GM23338 (cell line): ENCODE data around the gene PALMD.

Source experiments
- CREB1 ChIP-seq: fragments of 250-450 bp; sonication (Bioruptor Pico); IDR thresholded peaks from 2 replicates; pipeline ENCODE4 v1.5.0; 2020; ENCODE audit warnings: low read depth, mild to moderate bottlenecking, moderate library complexity
- EZH2 ChIP-seq: fragments of 200-600 bp; sonication (generic); IDR thresholded peaks from one replicate; pipeline ENCODE4 v1.8.0; 2017; ENCODE audit warnings: antibody characterized with exemption, mild to moderate bottlenecking, low read depth; ENCODE audit not compliant: unreplicated experiment
- EZH2phosphoT487 ChIP-seq: fragments of 200-600 bp; sonication (generic); IDR thresholded peaks from one replicate; pipeline ENCODE4 v1.8.1; 2018; ENCODE audit warnings: antibody characterized with exemption; ENCODE audit not compliant: unreplicated experiment
- TF ChIP-seq, protein P1 (sequence below), 2 experiments: fragments of 200-600 bp in 1 of 2; sonication (generic) in 1 of 2; conservative IDR thresholded peaks; 2 replicates each; pipeline versions ENCODE4 v1.5.1 to v1.6.1; 2016 to 2017; ENCODE audit warnings: antibody characterized with exemption in 2 of 2, low read depth in 2 of 2, mild to moderate bottlenecking in 2 of 2, moderate library complexity in 1 of 2
- TF ChIP-seq, protein P2 (sequence below): fragments of 250-450 bp; sonication (Bioruptor Pico); IDR thresholded peaks from 2 replicates; pipeline ENCODE4 v1.5.0; 2020; ENCODE audit warnings: mild to moderate bottlenecking, moderate library complexity
- TF ChIP-seq, protein P3 (sequence below): IDR thresholded peaks from 2 replicates; pipeline ENCODE4 v1.6.1; 2016; ENCODE audit warnings: antibody characterized with exemption

DNA sequence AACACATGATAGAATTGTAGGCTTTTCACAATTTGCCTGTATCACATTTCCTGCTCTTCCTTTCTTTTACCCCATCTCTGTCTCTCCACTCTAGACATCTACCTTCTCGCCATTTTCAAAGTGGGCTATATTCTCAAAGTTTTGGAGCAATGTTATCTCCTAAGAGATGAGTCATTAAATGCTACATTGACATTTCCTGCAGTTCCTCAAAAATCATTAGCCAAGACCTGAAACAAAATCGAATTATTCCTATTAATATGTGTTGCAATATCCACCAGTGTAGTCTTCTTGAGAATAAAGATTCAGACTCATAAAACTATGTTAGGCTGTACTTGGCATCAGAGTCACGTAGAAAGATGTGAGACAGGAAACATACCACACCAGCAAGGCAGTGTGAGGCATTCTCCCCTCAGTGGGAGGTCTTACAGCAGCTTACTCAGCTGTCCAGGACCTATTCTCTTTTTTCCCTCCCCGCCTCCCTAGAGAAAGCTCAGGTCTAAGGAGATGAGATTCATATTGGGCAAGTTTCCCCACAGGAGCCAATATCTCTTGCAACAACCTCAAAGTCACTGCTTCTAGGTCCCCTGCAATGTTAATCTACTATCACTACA, 81.8 kb downstream of the PALMD start:
- TF ChIP-seq, protein P1, sequence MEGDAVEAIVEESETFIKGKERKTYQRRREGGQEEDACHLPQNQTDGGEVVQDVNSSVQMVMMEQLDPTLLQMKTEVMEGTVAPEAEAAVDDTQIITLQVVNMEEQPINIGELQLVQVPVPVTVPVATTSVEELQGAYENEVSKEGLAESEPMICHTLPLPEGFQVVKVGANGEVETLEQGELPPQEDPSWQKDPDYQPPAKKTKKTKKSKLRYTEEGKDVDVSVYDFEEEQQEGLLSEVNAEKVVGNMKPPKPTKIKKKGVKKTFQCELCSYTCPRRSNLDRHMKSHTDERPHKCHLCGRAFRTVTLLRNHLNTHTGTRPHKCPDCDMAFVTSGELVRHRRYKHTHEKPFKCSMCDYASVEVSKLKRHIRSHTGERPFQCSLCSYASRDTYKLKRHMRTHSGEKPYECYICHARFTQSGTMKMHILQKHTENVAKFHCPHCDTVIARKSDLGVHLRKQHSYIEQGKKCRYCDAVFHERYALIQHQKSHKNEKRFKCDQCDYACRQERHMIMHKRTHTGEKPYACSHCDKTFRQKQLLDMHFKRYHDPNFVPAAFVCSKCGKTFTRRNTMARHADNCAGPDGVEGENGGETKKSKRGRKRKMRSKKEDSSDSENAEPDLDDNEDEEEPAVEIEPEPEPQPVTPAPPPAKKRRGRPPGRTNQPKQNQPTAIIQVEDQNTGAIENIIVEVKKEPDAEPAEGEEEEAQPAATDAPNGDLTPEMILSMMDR (conservative IDR thresholded peaks at IDR 0.05; ENCODE audit: low read depth in 2 of 2), result no peak
- TF ChIP-seq EZH2 (no peak), EZH2phosphoT487 (no peak), CREB1 (no peak)
- TF ChIP-seq, protein P2, sequence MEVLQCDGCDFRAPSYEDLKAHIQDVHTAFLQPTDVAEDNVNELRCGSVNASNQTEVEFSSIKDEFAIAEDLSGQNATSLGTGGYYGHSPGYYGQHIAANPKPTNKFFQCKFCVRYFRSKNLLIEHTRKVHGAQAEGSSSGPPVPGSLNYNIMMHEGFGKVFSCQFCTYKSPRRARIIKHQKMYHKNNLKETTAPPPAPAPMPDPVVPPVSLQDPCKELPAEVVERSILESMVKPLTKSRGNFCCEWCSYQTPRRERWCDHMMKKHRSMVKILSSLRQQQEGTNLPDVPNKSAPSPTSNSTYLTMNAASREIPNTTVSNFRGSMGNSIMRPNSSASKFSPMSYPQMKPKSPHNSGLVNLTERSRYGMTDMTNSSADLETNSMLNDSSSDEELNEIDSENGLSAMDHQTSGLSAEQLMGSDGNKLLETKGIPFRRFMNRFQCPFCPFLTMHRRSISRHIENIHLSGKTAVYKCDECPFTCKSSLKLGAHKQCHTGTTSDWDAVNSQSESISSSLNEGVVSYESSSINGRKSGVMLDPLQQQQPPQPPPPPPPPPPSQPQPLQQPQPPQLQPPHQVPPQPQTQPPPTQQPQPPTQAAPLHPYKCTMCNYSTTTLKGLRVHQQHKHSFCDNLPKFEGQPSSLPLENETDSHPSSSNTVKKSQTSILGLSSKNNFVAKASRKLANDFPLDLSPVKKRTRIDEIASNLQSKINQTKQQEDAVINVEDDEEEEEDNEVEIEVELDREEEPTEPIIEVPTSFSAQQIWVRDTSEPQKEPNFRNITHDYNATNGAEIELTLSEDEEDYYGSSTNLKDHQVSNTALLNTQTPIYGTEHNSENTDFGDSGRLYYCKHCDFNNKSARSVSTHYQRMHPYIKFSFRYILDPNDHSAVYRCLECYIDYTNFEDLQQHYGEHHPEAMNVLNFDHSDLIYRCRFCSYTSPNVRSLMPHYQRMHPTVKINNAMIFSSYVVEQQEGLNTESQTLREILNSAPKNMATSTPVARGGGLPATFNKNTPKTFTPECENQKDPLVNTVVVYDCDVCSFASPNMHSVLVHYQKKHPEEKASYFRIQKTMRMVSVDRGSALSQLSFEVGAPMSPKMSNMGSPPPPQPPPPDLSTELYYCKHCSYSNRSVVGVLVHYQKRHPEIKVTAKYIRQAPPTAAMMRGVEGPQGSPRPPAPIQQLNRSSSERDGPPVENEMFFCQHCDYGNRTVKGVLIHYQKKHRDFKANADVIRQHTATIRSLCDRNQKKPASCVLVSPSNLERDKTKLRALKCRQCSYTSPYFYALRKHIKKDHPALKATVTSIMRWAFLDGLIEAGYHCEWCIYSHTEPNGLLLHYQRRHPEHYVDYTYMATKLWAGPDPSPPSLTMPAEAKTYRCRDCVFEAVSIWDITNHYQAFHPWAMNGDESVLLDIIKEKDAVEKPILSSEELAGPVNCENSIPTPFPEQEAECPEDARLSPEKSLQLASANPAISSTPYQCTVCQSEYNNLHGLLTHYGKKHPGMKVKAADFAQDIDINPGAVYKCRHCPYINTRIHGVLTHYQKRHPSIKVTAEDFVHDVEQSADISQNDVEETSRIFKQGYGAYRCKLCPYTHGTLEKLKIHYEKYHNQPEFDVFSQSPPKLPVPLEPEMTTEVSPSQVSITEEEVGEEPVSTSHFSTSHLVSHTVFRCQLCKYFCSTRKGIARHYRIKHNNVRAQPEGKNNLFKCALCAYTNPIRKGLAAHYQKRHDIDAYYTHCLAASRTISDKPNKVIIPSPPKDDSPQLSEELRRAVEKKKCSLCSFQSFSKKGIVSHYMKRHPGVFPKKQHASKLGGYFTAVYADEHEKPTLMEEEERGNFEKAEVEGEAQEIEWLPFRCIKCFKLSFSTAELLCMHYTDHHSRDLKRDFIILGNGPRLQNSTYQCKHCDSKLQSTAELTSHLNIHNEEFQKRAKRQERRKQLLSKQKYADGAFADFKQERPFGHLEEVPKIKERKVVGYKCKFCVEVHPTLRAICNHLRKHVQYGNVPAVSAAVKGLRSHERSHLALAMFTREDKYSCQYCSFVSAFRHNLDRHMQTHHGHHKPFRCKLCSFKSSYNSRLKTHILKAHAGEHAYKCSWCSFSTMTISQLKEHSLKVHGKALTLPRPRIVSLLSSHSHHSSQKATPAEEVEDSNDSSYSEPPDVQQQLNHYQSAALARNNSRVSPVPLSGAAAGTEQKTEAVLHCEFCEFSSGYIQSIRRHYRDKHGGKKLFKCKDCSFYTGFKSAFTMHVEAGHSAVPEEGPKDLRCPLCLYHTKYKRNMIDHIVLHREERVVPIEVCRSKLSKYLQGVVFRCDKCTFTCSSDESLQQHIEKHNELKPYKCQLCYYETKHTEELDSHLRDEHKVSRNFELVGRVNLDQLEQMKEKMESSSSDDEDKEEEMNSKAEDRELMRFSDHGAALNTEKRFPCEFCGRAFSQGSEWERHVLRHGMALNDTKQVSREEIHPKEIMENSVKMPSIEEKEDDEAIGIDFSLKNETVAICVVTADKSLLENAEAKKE (CRISPR knock-in tag), result peak; percentile 42; the same call in 1 of the 2 replicates
- TF ChIP-seq, protein P3, sequence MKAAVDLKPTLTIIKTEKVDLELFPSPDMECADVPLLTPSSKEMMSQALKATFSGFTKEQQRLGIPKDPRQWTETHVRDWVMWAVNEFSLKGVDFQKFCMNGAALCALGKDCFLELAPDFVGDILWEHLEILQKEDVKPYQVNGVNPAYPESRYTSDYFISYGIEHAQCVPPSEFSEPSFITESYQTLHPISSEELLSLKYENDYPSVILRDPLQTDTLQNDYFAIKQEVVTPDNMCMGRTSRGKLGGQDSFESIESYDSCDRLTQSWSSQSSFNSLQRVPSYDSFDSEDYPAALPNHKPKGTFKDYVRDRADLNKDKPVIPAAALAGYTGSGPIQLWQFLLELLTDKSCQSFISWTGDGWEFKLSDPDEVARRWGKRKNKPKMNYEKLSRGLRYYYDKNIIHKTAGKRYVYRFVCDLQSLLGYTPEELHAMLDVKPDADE, result no peak
